Hematopoietic multipotent progenitor cell (in vitro differentiated cells): ENCODE data around the gene CTNNA1. TPM values are rescaled to one million over a fixed set of nuclear protein-coding genes. Genes with fewer than 3 reads are reported as not detected.

Source experiments
- DNase-seq, 3 donors: peaks; one replicate each; pipeline ENCODE4 v3.0.0-alpha.2; 2011 to 2015; ENCODE audit warnings: low read depth in 2 of 3, low spot score in 2 of 3
- total RNA-seq: library from RNA; depleted of rRNA; stranded (reverse); fragments of >200 nt; gene quantifications from one replicate; pipeline ENCODE4 v1.2.3, GENCODE V29; 2012

Gene CTNNA1
- total RNA-seq, 1 donor = 141 TPM

DNA sequence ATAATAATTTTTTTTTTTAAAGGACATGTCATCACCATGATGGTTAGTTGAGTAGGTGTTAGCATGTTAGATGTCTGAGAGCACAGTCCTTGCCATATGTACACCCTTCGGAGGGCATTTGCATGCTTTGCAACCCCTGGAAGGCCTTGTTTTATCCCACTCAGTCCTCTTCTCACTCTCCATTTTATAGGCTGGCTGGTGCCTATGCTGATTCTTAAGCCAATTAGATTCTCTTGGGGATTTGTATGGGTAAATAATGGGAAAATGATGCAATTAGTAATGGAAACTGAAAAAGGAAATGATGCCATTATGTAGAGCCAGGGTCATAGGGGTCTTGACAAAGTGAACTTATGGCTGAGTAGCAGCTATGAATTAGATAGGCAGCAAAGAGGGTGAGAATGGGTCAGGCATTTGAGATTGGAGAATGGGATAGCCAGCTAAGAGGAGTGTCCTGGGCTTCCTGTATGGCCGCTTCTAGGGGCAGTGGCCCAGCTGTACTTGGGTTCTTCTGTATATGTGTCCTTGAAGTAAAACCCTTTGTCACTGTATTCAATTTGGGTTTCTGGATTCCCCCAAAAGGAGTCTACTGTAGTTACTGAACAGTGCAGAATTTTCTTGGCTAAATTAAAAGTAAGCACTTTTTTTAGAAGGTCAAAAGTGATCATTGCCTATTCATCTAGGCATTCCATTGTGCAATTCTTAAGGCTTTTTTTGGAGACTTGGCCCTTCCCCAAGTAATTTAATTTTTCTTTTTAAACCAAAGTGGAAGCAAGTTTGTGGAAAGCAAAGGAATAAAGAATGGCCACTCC lies 90.3 kb downstream of the CTNNA1 start:
- DNase-seq = no peak

DNA sequence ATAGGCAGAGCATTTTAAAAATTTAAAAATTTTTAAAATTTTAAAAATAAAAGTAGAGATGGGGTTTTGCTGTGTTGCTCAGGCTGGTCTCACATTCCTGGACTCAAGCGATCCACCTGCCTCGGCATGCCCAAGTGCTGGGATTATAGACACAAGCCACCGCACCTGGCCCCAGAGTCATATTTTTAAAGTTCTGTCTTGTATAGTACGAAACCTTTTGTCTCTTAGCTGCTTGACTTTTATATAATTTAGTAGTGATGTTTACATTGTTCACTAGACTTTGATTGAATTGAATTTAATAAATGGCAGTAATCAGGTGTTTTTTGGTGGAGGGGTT lies 90.9 kb downstream of the CTNNA1 start:
- no peak for DNase-seq

DNA sequence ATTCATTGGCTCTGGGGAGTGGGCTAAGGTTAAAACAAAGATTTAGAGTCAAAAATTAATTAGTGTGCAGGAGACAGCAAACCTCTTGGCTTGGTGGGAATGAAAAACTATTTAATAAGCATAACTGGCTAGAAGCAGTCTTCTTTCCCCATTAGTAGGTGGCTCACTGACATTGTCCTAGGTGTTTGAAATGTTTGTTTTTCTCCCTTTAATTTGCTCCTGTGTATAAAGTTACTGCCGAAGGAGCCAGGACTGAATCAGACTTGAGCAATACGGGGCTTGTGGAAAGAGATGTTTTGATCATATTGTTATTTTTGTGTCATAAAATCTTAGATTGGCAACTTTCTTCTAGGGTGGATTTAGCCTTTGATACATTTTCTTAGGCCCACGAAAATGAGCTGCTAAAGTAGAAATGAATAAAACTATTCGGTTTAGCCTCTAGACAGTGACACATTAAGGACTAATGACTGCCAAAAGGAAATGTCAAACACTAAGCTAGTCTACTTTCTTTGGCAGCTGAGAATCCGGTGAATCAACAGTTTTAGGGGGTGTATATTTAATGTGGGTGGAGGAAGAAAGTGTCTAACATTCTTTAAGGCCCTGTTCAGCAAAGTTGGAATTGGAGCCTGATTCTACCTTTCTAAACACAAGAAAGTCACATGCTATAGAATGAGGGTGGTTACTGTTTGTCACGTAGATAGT lies 91.7 kb downstream of the CTNNA1 start:
- DNase-seq = peak in 1 of 3 donors; percentile 15

DNA sequence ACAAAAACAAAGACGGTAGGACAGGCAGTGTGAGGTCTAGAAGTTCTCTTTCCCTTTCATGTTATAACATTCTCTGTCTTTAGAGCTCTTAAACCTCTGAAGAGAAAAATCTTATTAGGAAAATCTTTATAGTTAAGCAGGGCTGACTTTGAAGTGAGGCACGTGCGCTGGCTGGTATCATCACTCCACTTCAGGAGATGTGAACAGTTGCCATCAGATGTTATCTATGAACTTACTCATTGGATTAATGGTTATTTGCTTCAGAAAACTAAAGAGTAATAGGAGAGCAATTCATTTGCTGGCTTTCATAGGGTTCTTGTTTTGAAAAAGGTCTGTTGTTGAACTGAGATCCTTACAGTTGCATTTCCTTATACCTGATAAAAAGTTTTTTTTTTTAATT lies 96.2 kb downstream of the CTNNA1 start:
- DNase-seq = no peak

DNA sequence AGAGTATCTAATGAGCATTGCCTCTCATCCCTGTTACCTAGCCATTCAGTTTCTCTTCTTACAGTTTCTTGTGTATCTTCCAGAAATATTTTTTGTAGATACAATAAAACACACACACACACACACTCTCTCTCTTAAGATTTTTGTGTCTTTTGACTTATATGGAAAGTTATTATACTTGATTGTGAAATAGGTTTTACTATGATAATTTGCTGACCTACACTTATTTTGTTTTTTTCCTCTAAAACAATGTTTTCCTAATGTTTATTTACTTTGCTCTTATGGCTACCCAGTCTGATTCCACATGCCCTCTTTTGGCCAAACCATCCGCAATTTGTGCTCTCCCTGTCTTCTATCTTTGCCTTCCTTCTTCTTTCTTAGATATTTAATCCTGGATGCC lies 96.7 kb downstream of the CTNNA1 start:
- DNase-seq = no peak

DNA sequence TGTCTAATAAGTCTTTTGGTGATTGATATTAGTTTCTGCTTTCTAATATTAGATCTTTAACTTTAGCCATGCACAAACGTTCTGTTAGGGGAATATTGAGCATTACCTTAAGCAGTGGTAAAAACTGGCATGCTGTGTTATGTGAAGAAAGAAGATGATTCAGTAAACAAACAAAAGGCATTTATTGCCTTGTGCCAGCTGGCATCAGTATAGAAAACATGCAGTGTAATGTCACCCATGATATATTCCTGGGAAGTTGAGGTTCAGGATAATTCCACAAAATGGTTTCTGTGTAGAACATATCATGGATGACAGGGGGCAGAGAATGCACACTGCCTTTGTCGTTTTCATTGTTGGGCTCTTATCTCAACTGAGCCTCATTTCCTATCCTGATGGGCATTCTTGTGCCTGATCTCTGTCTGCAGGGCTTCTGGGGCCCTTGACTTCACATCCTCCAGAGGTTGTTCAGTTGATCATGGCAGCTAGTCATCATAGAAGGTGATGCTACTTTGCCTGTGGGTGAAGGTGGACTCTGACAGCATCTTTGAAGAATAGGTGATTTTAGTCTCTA lies 97.7 kb downstream of the CTNNA1 start:
- no peak for DNase-seq

DNA sequence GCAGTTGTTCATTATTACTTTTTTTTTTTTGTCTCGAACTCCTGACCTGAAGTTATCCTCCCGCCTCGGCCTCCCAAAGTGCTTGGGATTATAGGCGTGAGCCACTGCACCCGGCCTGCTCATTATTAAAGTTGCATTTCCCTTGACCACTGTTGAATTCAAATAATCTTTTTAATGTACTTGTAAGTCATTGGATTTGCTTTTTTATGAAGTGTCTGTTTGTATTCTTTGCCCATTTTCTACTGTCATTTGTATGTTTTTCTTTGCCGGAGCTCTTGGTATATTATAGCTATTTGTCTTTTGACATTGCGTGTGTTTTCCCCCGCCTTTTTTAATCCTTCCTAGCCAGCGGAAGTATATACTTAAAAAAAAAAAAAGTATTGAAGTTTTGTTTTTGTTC lies 99.9 kb downstream of the CTNNA1 start:
- DNase-seq = no peak

DNA sequence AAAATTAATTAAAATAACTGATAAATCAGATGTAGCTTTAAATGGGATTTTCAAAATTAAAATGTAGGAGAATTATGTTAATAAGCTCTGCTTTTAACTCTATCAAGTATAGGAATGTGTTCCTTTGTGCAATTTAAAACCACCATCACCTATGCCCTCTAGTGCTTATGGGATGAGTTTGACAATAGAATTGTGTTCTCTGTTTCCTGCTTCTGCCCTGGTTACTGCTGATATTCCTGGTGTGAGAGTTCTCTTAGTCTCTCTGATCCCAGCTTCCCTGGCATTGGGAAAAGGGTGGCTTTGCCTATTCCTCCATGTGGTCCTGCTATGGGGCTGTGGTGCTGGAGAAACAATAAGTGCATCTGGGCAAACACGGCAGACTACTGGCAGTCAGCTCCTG lies 113.8 kb downstream of the CTNNA1 start:
- no peak for DNase-seq

DNA sequence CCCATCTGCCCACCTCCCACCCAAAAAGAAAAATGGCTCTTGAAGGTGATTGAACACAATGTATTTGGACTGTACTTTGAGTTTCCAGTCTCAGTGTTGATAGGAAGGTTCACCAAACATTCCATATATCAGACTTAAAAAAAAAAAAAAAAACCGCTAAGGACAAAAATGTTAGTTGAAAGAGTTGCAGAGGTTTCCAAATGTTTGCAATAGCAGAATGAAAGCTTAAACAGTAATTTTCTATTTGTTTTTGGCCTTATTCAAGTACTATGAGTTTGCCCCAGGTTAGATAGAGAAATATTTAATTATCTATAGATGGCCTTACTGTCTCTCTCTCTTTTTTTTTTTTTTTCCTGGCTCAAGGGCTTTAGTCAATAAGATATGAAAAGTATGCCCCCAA lies 115.8 kb downstream of the CTNNA1 start:
- DNase-seq = no peak

DNA sequence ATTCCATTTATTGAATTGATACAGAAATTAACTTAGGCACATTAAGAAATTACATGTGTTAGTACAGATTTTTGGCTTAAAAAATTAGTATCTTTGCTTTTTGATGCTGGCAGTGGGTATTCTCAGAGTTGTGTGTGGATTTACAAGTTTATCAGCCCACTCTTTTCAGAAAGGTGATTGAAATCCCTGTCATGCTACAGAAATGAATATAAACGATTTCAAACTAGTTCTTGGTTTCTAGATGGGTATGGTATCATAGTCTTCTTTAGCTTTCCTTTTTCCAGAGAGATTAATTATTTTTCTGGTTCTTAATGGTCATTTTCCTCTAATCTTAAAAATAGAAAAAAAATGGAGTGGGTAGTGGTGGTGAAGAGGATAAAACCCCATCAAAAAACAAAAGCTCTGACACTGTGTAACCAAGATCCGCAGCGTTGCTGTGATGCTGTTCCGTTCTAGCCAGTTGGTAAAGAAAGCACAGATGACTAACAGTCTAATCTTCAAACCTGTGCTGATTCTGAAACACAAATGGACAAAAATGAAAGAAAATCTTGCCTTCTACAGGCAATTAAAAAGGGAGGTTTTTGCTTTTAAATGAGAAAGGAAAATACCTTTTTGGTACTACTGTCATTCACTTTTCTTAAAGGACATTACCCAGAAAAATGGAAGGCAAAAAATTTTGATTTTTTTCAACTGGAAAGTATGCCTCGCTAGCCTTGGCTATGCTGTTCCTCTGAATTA lies 116.7 kb downstream of the CTNNA1 start:
- DNase-seq = no peak

DNA sequence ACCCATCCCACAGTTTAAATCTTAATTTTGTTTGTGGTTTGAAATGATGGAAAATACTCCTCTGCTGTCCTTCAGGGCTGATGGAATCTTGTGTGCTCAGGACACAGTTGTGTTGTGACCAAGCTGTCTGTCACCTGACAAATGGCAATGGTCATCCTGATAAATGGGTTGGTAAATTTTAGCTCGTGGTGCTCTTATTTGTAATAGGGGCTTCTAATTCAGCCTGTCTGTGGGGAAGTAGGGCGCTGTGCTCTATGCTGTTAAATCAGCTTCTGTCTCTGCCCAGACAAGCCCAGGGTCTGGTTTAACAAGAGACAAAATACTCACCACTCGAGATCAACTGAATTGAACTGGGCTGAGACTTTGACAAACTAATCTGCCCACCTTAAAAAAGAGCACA lies 117.4 kb downstream of the CTNNA1 start:
- no peak for DNase-seq

DNA sequence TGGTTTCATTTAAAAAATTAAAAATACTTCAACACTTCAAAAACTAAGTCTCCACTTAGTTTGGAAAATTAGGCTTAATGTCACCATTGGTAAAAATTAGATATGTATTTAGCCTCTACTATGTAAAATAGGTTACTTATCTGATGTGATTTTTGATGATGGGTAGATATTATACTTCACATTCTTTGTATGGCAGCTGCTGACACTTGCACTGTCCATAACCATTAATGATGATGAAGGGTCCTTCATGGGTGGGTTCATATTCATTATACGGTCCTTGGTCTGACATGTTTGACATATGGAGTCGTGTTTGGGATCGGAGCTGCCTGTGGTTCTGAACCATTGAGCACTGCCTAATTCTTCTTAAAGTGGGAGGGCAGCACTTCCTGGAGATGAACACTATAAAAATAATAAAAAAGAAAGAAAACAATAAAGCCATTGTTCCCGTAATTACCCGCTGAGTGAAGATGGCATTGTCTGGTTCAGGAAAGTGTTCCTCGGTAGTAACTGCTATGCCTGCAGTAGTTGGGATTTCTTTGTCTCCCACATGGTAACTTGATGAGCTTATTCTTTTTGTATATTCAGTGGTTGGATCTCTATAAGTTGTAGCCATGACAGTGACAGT lies 119.7 kb downstream of the CTNNA1 start:
- no peak for DNase-seq

DNA sequence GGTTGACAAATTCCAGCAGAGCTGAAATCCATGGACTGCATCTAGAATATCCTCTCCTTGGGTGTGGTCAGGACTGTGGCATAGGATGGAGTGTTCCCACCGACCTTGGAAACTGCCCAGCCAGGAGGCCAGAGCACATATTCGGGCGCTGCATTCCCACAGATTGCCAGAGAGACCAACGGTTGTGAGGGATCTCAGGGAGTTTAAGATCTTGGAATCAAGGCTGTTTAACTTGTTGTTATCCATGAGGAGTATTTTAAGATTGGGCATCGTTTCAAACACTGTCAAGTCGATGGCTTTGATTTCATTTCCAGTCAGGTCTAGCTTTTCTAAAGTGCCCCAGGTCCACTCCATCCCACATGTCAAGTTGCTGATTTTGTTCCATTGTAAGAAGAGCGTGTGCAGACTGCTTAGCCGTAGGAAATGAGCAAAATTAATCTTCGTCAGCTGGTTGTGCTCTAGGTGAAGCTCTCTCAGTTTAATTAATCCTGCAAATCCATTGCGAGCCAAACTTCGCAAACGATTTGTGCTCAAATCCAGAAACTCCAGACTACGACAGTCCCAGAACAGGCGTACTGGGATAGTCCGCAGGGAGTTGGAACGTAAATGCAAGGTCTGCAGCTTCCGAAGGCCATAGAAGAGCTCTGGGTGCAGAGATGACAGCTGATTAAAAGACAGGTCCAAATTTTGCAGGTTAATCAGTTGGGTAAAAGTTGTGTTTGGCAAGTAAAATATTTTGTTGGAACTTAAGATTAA lies 120.4 kb downstream of the CTNNA1 start:
- DNase-seq = no peak

DNA sequence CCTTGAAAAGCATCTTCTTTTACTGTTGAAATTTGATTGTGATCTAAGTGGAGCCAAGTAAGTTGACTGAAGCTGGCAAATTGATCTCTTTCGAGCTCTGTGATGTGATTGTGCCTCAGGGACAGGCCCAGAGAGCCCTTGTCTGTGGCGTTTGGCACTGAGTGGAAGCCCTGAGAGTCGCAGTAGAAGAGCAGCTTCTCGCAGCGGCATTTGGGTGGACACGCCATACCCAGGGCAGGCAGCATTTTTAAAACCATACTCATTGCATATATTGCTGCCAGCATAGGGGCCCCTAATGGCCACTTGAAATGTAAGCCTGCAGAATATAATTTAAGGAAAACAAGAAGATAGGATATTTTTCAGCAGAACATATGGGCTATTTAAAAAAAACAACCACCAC lies 121.0 kb downstream of the CTNNA1 start:
- no peak for DNase-seq

DNA sequence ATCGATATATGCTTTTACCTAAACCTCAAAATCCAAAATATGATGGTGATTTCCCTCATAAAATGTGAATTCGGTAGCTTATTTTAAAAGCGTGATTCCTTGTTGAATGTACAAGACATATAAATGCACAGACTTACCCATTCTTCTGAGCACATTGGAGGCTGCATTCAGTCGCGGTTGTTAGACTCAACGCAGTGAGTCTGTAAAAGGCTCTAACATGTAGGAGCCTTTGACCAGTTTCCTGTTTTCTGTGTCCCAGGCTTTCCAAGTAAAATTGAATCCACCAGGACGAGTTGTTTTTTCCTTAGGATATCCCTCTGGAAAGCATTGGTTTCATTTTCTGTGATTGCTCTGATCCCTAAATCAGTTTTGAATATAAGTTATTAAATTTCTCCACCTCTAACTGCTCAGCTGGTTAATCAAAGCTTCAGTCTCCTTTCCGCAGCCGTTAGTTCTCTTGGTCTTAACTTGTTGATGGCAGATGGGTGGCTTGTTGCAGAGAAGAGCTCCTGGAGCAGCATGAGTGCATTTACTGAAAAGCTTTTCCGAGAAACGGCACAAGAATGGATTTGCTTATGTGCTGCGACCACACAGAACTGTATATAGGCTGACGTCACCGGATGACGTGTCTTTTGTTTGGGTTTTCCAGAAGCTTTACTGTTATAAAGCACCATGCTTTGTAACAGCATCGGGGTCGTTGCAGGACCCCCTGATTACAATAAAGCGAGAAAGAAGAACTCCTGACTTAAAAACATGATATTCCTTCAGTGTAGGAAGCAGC lies 121.7 kb downstream of the CTNNA1 start, which contains the start of gene LRRTM2:
LRRTM2 (minus strand) TSS at position 565 of the 781 bp plus-strand sequence; CDS start at position 141, 424 bp downstream.
- DNase-seq = no peak

DNA sequence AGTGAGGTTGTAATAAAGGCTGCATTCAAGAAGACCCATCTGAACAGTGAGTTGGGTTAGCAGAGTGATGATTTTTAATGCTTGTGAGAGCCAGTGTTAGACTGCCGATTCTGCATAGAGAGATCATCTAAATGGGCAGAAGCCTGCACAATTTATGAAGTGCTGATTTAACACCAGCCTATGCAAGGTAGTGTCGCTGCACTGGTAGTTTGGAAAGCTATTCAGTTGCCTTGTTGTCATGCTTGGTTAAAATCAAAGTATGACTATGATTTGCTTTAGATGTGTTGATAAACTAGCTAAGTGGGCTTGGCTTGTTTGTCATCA lies 122.3 kb downstream of the CTNNA1 start:
- no peak for DNase-seq

DNA sequence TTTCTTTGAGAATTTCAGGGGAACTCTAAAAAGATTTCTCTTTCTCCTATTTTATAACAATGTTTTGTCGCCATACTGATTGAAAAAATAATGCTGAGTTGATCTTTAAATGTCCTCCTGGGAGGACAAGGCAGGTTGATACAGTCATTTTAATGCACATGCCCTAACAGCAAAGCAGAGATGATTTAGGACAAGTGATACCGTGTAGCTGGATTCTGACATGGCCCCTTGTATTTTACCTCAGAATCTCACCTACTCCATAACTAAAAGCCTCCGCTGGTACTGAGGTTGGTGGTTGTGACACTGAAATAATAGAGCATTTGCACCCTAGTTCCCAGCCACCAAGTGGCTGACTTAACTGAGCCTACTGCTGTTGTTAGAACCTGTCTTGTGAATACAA lies 122.7 kb downstream of the CTNNA1 start:
- no peak for DNase-seq

DNA sequence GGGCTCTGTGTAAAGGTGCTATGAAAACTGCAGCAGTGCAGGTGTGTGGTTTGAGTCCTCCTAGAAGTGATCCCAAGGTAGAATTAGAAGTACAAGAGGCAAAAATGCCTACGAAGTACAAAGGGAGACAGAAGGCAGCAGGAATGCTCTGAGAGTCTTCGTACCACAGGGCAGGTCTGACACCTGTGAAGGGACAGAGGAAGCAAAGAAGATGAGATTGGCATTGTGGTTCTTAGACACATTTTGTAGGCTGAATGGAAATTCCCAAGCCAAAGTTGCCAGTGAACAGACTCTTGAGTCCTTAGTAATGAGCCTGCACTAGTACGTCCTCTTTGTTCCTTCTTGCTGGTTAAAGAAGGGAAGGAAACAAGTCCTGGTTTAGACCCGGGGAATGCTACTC lies 123.6 kb downstream of the CTNNA1 start:
- no peak for DNase-seq

DNA sequence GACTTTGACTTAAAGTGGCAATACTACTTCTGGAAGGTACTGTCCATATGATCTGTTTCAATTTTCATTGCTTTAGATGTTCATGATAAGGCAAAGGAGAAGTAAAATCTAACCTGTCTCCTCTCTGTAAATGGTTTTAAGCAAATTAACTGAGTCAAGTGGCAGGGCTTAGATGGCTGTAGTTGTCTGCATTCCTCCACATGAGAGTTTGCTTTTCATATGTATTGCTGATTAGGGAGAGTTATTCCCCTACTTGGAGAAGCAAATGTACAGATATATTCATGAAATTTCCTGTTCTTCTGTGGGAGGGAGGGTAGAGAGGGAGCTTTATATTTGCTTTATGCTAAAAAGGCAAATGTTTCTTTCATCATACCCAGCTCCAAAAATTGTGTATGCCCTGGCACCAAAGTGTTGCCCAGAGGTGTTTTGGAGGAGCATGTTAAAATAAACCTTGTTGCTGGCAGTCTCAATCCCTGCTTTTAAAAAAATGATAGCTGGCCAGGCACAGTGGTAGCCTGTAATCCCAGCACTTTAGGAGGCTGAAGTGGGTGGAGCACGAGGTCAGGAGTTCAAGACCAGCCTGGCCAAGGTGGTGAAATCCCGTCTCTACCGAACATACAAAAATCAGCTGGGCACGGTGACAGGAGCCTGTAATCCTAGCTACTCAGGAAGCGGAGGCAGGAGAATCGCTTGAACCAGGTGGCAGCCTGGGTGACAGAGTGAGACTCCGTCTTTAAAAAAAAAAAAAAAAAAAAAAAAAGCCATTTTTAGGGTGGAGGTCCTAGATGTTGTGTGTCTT lies 125.4 kb downstream of the CTNNA1 start:
- DNase-seq = no peak
